Tibial artery (tissue), 4 donors: ENCODE measurements around the gene IL12B.
A peak's percentile ranks its signal among the peaks of the same experiment; 100 is the strongest.

ENCODE experiments used
- DNase-seq, 2 donors: peaks; one replicate each; pipeline ENCODE4 v3.0.0-alpha.2; 2019
- H3K27ac ChIP-seq, 2 donors: fragments of 200-600 bp; sonication (generic) in 1 of 2; 1 replicate in 1 of 2; 2 replicates in 1 of 2; pipeline ENCODE4 v1.5.1; 2018 to 2019; ENCODE audit warnings: mild to moderate bottlenecking in 1 of 2
- H3K27me3 ChIP-seq, 2 donors: fragments of 200-600 bp; sonication (generic) in 1 of 2; one replicate each; pipeline versions ENCODE4 v1.5.1 to v1.6.0; 2016 to 2019
- H3K36me3 ChIP-seq, 3 donors: fragments of 200-600 bp; sonication (generic) in 2 of 3; one replicate each; pipeline ENCODE4 v1.5.1; 2016 to 2019; ENCODE audit warnings: mild to moderate bottlenecking in 2 of 3
- H3K4me1 ChIP-seq, 4 donors: fragments of 200-600 bp; sonication (generic) in 2 of 4; 1 replicate in 3 of 4; 2 replicates in 1 of 4; pipeline ENCODE4 v1.5.1; 2016 to 2019
- H3K4me3 ChIP-seq, 2 donors: fragments of 200-600 bp; sonication (generic) in 1 of 2; 1 replicate in 1 of 2; 2 replicates in 1 of 2; pipeline ENCODE4 v1.5.1; 2018 to 2019; ENCODE audit warnings: mild to moderate bottlenecking in 2 of 2
- H3K9me3 ChIP-seq, 3 donors: fragments of 200-600 bp; sonication (generic) in 1 of 3; one replicate each; pipeline ENCODE4 v1.5.1; 2016 to 2019
- intact Hi-C: fragments of 100-400 bp; cut with DNase I; formaldehyde crosslinking; loops from one replicate; pipeline ENCODE4 v1.15.0; 2023; ENCODE audit warnings: low total_unique reads
- TF ChIP-seq, protein P1 (sequence below), 2 experiments: fragments of 200-600 bp in 1 of 2; fragments of 450-650 bp in 1 of 2; IDR thresholded peaks; one replicate each; pipeline ENCODE4 v1.5.1; 2017 to 2019; ENCODE audit warnings: antibody characterized with exemption in 2 of 2, mild to moderate bottlenecking in 1 of 2, moderate library complexity in 1 of 2

Gene IL12B

DNA sequence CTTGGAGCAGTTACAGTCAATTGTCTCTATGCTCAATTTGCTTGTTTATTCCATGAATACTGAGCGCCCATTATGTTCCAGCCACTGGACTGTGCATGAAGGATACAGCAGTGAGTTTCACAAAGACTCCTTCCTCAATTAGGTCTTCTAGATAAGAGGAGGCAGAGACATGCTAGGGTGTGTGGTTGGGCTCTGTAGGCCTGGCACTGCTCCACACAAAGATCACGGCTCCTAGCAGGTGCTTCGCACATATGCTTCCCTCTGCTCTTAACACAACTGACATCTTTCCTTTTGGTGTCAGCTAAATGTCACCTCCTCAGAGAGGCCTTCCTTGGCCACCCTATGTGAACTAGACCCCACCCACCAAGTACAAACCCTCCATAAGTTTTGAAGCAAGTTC, 10.9 kb downstream of the IL12B start:
- Histone ChIP-seq H3K4me3 (no peak overlapping the region), H3K36me3 (no peaks in the 10 kb centered on the region), H3K27ac (no peak overlapping the region), H3K4me1 (no peaks in the 10 kb centered on the region), H3K9me3 (no peaks in the 10 kb centered on the region), H3K27me3 (peaks cover 0 to 1% of the 10 kb centered on the region in 2 donors)
- DNase-seq: no peak
- TF ChIP-seq, protein P1, sequence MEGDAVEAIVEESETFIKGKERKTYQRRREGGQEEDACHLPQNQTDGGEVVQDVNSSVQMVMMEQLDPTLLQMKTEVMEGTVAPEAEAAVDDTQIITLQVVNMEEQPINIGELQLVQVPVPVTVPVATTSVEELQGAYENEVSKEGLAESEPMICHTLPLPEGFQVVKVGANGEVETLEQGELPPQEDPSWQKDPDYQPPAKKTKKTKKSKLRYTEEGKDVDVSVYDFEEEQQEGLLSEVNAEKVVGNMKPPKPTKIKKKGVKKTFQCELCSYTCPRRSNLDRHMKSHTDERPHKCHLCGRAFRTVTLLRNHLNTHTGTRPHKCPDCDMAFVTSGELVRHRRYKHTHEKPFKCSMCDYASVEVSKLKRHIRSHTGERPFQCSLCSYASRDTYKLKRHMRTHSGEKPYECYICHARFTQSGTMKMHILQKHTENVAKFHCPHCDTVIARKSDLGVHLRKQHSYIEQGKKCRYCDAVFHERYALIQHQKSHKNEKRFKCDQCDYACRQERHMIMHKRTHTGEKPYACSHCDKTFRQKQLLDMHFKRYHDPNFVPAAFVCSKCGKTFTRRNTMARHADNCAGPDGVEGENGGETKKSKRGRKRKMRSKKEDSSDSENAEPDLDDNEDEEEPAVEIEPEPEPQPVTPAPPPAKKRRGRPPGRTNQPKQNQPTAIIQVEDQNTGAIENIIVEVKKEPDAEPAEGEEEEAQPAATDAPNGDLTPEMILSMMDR (IDR thresholded peaks at IDR 0.05): no peak
- intact Hi-C loops: no loop called here

DNA sequence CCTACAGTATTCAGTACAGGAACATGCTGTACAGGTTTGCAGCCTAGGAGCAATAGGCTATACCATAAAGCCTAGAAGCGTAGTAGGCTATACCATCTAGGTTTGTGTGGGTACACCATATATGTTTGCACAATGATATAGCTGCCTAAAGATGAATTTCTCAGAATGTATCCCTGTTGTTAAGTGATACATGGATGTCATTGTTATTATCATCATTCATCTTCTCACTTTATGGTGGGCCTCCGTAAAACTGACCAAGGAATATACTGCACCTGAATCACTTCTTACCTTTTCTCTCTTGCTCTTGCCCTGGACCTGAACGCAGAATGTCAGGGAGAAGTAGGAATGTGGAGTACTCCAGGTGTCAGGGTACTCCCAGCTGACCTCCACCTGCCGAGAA, 11.8 kb downstream of the IL12B start:
- Histone ChIP-seq H3K27ac (no peak overlapping the region), H3K27me3 (peaks cover 0 to 8% of the 10 kb centered on the region in 2 donors), H3K4me1 (no peaks in the 10 kb centered on the region), H3K9me3 (no peaks in the 10 kb centered on the region), H3K36me3 (no peaks in the 10 kb centered on the region), H3K4me3 (no peak overlapping the region)
- no peak for DNase-seq
- intact Hi-C loops: no loop called here
- TF ChIP-seq, protein P1 (IDR thresholded peaks at IDR 0.05): no peak

DNA sequence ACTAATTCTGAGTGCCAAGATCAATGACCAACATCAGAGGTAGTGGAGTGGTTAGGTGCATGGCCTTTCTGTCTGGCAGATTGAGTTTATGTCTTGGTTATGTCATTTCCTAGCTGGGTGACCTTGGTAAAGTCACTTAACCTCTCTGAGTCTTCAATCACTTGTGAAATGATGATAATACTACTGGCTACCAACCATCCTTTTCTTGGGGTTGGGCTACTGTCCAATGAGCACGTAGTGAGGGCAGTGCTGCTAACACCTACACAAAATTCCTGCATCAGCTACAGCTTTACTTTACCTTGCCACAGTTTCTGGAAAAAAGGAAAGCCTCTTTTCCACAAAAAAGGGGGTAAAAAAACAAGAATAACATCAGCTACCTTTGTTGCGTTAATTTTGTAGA, 12.4 kb downstream of the IL12B start:
- TF ChIP-seq, protein P1 (IDR thresholded peaks at IDR 0.05): no peak
- DNase-seq: no peak
- intact Hi-C loops: no loop called here

DNA sequence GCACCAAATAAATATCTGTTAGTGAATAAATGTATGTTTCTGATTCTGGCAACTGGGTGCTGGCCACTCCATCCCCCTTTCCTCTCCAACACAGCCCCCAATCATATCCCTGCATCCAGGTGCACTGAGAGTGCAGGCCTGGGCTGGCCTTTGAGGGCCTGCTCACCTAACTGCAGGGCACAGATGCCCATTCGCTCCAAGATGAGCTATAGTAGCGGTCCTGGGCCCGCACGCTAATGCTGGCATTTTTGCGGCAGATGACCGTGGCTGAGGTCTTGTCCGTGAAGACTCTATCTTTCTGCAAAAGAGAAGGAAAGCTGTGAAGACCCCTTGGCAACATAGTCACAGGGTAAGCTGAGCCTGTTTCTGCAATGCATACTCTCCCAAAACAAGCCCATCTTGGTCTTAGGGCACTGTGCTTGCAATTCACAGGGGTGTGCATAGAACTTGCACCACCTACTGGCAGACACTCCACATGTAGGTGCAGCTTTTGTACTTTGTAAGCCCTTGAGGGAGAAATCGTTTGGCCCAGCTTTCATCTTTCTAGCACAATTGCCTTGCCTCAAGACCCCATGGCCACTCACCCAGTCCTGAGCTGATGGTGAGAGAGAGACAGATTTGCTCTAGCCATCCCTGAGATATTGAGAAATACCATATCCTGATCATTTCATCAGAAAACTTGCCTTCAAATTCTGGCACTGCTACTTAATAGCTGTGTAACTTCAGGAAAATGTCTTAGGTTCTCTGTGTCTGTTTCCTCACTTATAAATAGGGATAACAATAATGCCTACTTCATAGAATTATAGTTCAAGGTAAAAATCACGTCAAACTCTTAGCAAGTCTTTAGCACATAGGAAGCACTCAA, 13.5 kb downstream of the IL12B start:
- no peak overlapping the region for H3K27ac ChIP-seq
- intact Hi-C loops: no loop called here
- peak in 1 of 2 donors; percentile 20 for DNase-seq
- H3K9me3 ChIP-seq: no peaks in the 10 kb centered on the region
- TF ChIP-seq, protein P1 (IDR thresholded peaks at IDR 0.05): peak; percentile 23 to 26
- peaks cover 0 to 14% of the 10 kb centered on the region in 2 donors for H3K27me3 ChIP-seq
- H3K4me3 ChIP-seq: no peak overlapping the region
- no peaks in the 10 kb centered on the region for H3K4me1 ChIP-seq
- H3K36me3 ChIP-seq: no peaks in the 10 kb centered on the region

More for the DNA sequence above, 12.4 kb downstream of the IL12B start:
- H3K4me1 ChIP-seq: no peaks in the 10 kb centered on the region
- peaks cover 0 to 8% of the 10 kb centered on the region in 2 donors for H3K27me3 ChIP-seq
- no peaks in the 10 kb centered on the region for H3K9me3 ChIP-seq
- no peak overlapping the region for H3K27ac ChIP-seq
- no peak overlapping the region for H3K4me3 ChIP-seq
- no peaks in the 10 kb centered on the region for H3K36me3 ChIP-seq

DNA sequence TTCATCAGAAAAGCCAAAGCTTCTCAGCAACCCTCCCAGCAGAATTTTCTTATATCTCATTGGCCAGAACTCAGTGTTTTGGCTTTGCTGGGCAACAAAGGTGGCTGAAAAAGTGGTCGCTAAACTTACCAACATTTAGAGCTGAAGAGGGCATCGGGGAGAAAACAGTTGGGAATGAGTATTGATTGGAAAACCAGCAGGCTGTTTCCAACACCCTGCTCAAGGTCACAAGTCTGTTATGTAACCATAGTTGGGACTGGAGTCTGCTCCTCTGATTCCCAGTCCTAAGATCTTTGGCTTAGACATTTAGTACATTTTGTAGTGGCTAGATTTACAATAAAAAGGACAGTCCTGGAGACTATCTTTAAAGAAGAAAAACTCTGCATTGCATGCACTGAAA, 17.1 kb downstream of the IL12B start:
- H3K4me1 ChIP-seq: peaks cover 0 to 10% (median 6%) of the 10 kb centered on the region in 4 donors
- H3K27ac ChIP-seq: no peak overlapping the region
- no peaks in the 10 kb centered on the region for H3K9me3 ChIP-seq
- H3K4me3 ChIP-seq: no peak overlapping the region
- H3K27me3 ChIP-seq: peaks cover 0 to 20% of the 10 kb centered on the region in 2 donors
- TF ChIP-seq, protein P1 (IDR thresholded peaks at IDR 0.05): no peak
- no peaks in the 10 kb centered on the region for H3K36me3 ChIP-seq
- no peak for DNase-seq
- intact Hi-C loops: no loop called here
